Panc1 (cell line): ENCODE measurements around the gene GNAT1. TPM values are rescaled to one million over a fixed set of nuclear protein-coding genes. Genes with fewer than 3 reads are reported as not detected.

Source experiments
- ATAC-seq: fragments of 200-7000 bp; cut with Tn5 transposase; 2 replicates; pipeline ENCODE4 v1.9.1; 2020; ENCODE audit warnings: mild to moderate bottlenecking, moderate library complexity
- BruUV-seq: library from RNA; stranded (reverse); fragments of 400-500 nt; replicated peaks from 2 replicates; lab custom pipeline; 2021; lab: Mats Ljungman, UMichigan
- CTCF ChIA-PET: fragments of 300-600 bp; sonication (Branson Sonifier 250); formaldehyde crosslinking; loops from one replicate; lab custom pipeline; 2022; ENCODE audit warnings: antibody characterized with exemption; lab: Charles Lee
- POLR2A ChIA-PET: fragments of 300-600 bp; sonication (Branson Sonifier 250); formaldehyde crosslinking; loops from one replicate; lab custom pipeline; 2022; ENCODE audit warnings: antibody characterized with exemption; lab: Charles Lee
- DNase-seq: peaks from one replicate; pipeline ENCODE4 v3.0.0-alpha.2; 2010; ENCODE audit warnings: low read depth, low spot score
- H3K27ac ChIP-seq: 2 replicates; pipeline ENCODE4 v1.5.1; 2011; ENCODE audit warnings: mild to moderate bottlenecking, low read length, inconsistent platforms
- H3K27me3 ChIP-seq: fragments of 200-500 bp; sonication (Bioruptor generic); 2 replicates; pipeline ENCODE4 v1.6.0; 2014; ENCODE audit warnings: low read length, inconsistent platforms; ENCODE audit not compliant: control insufficient read depth, insufficient read depth
- H3K36me3 ChIP-seq: fragments of 200-500 bp; sonication (Bioruptor generic); 2 replicates; pipeline ENCODE4 v1.5.1; 2014; ENCODE audit warnings: inconsistent platforms, mild to moderate bottlenecking, low read length, moderate library complexity; ENCODE audit not compliant: control insufficient read depth, insufficient read depth
- H3K4me1 ChIP-seq: 2 replicates; pipeline ENCODE4 v1.5.1; 2011; ENCODE audit warnings: inconsistent platforms, mild to moderate bottlenecking, low read length, moderate library complexity; ENCODE audit not compliant: control insufficient read depth, insufficient read depth
- H3K4me3 ChIP-seq, 2 experiments: 2 replicates each; pipeline ENCODE4 v1.5.1; 2011 to 2012; ENCODE audit warnings: low read depth in 2 of 2, low read length in 2 of 2, mild to moderate bottlenecking in 2 of 2, inconsistent platforms in 1 of 2, moderate library complexity in 1 of 2
- H3K9me3 ChIP-seq: fragments of 200-500 bp; sonication (Bioruptor generic); 2 replicates; pipeline ENCODE4 v1.5.1; 2014; ENCODE audit warnings: low read depth, mild to moderate bottlenecking, inconsistent platforms, low read length, moderate library complexity; ENCODE audit not compliant: control insufficient read depth, insufficient read depth
- POLR2AphosphoS5 ChIP-seq: IDR thresholded peaks from 2 replicates; pipeline ENCODE4 v1.6.1; 2012; ENCODE audit warnings: mild to moderate bottlenecking, low read depth, low read length, moderate library complexity
- SIN3A ChIP-seq: IDR thresholded peaks from 2 replicates; pipeline ENCODE4 v1.6.1; 2012; ENCODE audit warnings: low read depth, mild to moderate bottlenecking, low read length, moderate library complexity, borderline replicate concordance; ENCODE audit not compliant: insufficient read depth
- TCF7L2 ChIP-seq: IDR thresholded peaks from 2 replicates; pipeline ENCODE4 v1.6.1; 2011; ENCODE audit warnings: mild to moderate bottlenecking, low read depth, low read length, inconsistent platforms
- in situ Hi-C: cut with HindIII; loops from 2 replicates; pipeline ENCODE4 v1.10.0; 2016; ENCODE audit warnings: low sequenced_read_pairs, low pct_unique_long_range_greater_than_20kb
- intact Hi-C: fragments of 100-400 bp; cut with micrococcal nuclease; formaldehyde crosslinking; loops from one replicate; pipeline ENCODE4 v1.10.0; 2022; ENCODE audit not compliant: unreplicated experiment
- total RNA-seq: library from RNA; stranded (reverse); gene quantifications from one replicate; pipeline ENCODE4 v1.2.1, GENCODE V29; 2021; ENCODE audit not compliant: unreplicated experiment
- TF ChIP-seq, protein P1 (sequence below), 2 experiments: IDR thresholded peaks; 2 replicates each; pipeline ENCODE4 v1.6.1; 2011 to 2012; ENCODE audit warnings: low read depth in 2 of 2, control low read depth in 1 of 2, low read length in 1 of 2, mild to moderate bottlenecking in 1 of 2, moderate library complexity in 1 of 2; ENCODE audit not compliant: insufficient read depth in 1 of 2
- TF ChIP-seq, protein P2 (sequence below): fragments of 450-650 bp; IDR thresholded peaks from 2 replicates; pipeline ENCODE4 v1.5.1; 2017; ENCODE audit warnings: mild to moderate bottlenecking

GNAT1 gene
- total RNA-seq, 1 experiment from 2014 or later: not detected

DNA sequence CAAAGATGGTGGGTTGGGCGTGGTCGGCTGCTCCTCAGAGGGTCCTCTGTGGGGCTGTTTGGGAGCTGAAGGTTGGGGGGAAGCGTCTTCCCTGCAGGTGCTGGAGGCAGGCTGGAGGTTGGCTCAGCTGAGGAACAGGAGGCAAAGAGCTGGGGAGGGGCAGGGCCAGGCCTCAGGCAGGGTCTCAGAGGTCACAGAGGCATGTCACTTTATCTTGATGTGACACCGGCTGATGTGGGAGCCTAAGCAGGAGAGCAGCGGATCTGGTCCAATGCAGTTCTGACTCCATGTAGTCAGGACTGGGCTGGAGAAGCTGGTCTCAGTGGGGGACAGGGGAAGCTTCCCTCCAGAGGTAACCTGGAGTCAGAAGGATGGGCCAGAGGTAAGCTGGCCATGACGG is 7.7 kb upstream of the GNAT1 start:
- TF ChIP-seq, protein P1, sequence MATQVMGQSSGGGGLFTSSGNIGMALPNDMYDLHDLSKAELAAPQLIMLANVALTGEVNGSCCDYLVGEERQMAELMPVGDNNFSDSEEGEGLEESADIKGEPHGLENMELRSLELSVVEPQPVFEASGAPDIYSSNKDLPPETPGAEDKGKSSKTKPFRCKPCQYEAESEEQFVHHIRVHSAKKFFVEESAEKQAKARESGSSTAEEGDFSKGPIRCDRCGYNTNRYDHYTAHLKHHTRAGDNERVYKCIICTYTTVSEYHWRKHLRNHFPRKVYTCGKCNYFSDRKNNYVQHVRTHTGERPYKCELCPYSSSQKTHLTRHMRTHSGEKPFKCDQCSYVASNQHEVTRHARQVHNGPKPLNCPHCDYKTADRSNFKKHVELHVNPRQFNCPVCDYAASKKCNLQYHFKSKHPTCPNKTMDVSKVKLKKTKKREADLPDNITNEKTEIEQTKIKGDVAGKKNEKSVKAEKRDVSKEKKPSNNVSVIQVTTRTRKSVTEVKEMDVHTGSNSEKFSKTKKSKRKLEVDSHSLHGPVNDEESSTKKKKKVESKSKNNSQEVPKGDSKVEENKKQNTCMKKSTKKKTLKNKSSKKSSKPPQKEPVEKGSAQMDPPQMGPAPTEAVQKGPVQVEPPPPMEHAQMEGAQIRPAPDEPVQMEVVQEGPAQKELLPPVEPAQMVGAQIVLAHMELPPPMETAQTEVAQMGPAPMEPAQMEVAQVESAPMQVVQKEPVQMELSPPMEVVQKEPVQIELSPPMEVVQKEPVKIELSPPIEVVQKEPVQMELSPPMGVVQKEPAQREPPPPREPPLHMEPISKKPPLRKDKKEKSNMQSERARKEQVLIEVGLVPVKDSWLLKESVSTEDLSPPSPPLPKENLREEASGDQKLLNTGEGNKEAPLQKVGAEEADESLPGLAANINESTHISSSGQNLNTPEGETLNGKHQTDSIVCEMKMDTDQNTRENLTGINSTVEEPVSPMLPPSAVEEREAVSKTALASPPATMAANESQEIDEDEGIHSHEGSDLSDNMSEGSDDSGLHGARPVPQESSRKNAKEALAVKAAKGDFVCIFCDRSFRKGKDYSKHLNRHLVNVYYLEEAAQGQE (IDR thresholded peaks at IDR 0.05; ENCODE audit: insufficient read depth in 1 of 2, low read depth in 2 of 2, low read length in 1 of 2): no peak
- TF ChIP-seq TCF7L2: no peak
- no peak for TF ChIP-seq SIN3A
- TF ChIP-seq, protein P2, sequence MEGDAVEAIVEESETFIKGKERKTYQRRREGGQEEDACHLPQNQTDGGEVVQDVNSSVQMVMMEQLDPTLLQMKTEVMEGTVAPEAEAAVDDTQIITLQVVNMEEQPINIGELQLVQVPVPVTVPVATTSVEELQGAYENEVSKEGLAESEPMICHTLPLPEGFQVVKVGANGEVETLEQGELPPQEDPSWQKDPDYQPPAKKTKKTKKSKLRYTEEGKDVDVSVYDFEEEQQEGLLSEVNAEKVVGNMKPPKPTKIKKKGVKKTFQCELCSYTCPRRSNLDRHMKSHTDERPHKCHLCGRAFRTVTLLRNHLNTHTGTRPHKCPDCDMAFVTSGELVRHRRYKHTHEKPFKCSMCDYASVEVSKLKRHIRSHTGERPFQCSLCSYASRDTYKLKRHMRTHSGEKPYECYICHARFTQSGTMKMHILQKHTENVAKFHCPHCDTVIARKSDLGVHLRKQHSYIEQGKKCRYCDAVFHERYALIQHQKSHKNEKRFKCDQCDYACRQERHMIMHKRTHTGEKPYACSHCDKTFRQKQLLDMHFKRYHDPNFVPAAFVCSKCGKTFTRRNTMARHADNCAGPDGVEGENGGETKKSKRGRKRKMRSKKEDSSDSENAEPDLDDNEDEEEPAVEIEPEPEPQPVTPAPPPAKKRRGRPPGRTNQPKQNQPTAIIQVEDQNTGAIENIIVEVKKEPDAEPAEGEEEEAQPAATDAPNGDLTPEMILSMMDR: no peak
- no peak for TF ChIP-seq POLR2AphosphoS5
- no peaks in the 10 kb centered on the region for H3K9me3 ChIP-seq
- in situ Hi-C loops: no loop called here
- H3K27ac ChIP-seq: 0 out of 2 replicates have a peak overlapping the region, but pooled peaks have one; percentile 39
- intact Hi-C loops: no loop called here
- H3K27me3 ChIP-seq: no peaks in the 10 kb centered on the region
- ATAC-seq: no peak
- no peak overlapping the region for H3K4me3 ChIP-seq
- no TSS peak for BruUV-seq
- POLR2A ChIA-PET: no interaction called here
- H3K4me1 ChIP-seq: peaks cover 12% of the 10 kb centered on the region
- no peak for DNase-seq
- CTCF ChIA-PET: no interaction called here
- no peaks in the 10 kb centered on the region; the same call in 1 of the 2 replicates for H3K36me3 ChIP-seq

DNA sequence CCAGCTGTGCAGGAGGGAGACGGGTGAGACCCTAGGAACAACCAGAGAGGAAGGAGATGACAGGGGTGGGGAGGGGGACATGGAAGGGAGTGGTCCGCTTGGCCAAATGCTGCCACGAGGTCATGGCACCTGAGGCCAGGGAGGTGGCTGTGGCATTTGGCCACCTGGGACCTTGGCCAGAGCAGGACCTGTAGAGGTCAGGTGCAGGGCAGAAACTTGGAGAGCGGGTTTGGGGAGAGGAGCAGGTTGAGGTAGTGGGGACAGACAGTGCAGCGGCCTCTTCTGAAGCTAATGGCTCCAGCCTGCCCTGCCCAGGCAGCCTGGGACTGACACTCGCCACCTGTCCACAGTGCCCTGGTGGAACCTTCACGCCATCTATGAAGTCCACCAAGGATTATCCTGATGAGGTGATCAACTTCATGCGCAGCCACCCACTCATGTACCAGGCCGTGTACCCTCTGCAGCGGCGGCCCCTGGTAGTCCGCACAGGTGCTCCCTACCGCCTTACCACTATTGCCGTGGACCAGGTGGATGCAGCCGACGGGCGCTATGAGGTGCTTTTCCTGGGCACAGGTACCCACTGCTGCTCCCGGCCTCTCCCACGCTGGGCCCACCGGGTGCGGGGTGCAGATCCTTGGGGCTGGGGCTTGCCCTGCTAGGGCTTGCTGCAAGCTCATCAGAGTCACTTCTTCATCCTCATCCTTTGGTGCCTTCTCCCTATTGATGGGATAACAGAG is 7.0 kb upstream of the GNAT1 start:
- in situ Hi-C loops (no loop called here), intact Hi-C loops (no loop called here)
- no peaks in the 10 kb centered on the region; the same call in 1 of the 2 replicates for H3K36me3 ChIP-seq
- H3K27ac ChIP-seq: no peak overlapping the region
- H3K9me3 ChIP-seq: no peaks in the 10 kb centered on the region
- ChIA-PET CTCF (interaction anchor here (0.6 kb wide), 1 partner anchor 59 kb away, joined by 12 read pairs; no protein-coding TSS in a partner anchor), POLR2A (no interaction called here)
- H3K27me3 ChIP-seq: no peaks in the 10 kb centered on the region
- H3K4me3 ChIP-seq: no peak overlapping the region
- no peak for TF ChIP-seq TCF7L2
- no peak for TF ChIP-seq POLR2AphosphoS5
- TF ChIP-seq, protein P1 (IDR thresholded peaks at IDR 0.05; ENCODE audit: insufficient read depth in 1 of 2, low read depth in 2 of 2, low read length in 1 of 2): no peak
- TF ChIP-seq, protein P2: no peak
- TF ChIP-seq SIN3A: no peak
- peaks cover 15% of the 10 kb centered on the region for H3K4me1 ChIP-seq
- ATAC-seq: no peak
- no peak for DNase-seq
- BruUV-seq: no TSS peak
